ENCODE data around the gene ZNF525. TPM values are rescaled to one million over a fixed set of nuclear protein-coding genes. Genes with fewer than 3 reads are reported as not detected.
A peak's percentile ranks its signal among the peaks of the same experiment; 100 is the strongest.
"Not testable (repeated sequence)": the region's sequence is repeated elsewhere in the genome, so short reads cannot be mapped to it uniquely, and the experiment has no call there.

Gene ZNF525
- total RNA-seq, 4 donors from 2014 or later: 0.26 to 0.92 (median 0.30) TPM

- peak overlapping the region in 1 of 4 donors; percentile 24 for H3K4me3 ChIP-seq
- ATAC-seq: no peak
- H3K4me1 ChIP-seq: no peaks in the 10 kb centered on the region
- H3K36me3 ChIP-seq: peaks cover 7 to 43% of the 10 kb centered on the region in 2 donors
- peaks cover 0 to 28% (median 10%) of the 10 kb centered on the region in 3 donors for H3K9me3 ChIP-seq
- no peak for TF ChIP-seq POLR2A (IDR thresholded peaks at IDR 0.05)
- TF ChIP-seq CTCF (IDR thresholded peaks at IDR 0.05 in 4 of 5, conservative IDR thresholded peaks at IDR 0.05 in 1 of 5): no peak
- intact Hi-C loops (cut with DNase I; ENCODE audit: low total_unique reads): no loop called here
- no peak for DNase-seq
- H3K27ac ChIP-seq: no peak overlapping the region
- in situ Hi-C loops (cut with MboI; ENCODE audit: low sequenced_read_pairs in 4 of 4): no loop called here
- H3K27me3 ChIP-seq: no peaks in the 10 kb centered on the region
Observed at GRCh38 chr19:53409505-53410204, 44.1 kb downstream of the ZNF525 start.

DNA sequence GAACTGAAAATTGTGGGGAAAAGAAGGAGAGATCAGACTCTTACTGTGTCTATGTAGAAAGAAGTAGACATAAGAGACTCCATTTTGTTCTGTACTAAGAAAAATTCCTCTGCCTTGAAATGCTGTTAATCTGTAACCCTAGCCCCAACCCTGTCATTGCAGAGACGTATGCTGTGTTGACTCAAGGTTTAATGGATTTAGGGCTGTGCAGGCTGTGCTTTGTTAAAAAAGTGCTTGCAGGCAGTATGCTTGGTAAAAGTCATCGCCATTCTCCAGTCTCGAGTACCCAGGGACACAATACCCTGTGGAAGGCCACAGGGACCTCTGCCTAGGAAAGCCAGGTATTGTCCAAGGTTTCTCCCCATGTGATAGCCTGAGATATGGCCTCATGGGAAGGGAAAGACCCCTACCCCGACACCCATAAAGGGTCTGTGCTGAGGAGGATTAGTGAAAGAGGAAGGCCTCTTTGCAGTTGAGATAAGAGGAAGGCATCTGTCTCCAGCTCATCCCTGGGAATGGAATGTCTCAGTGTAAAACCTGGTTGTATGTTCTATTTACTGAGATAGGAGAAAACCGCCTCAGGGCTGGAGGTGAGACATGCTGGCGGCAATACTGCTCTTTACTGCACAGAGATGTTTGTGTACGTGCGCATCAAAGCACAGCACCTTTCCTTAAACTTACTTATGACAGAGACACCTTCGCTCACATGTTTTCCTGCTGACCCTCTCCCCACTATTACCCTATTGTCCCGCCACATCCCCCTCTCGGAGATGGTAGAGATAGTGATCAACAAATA is 55.2 kb downstream of the ZNF525 start:
- not testable (repeated sequence) for H3K27me3 ChIP-seq, H3K36me3 ChIP-seq, H3K4me3 ChIP-seq, H3K4me1 ChIP-seq, H3K27ac ChIP-seq, DNase-seq, ATAC-seq, H3K9me3 ChIP-seq
- in situ Hi-C loops (cut with MboI; ENCODE audit: low sequenced_read_pairs in 4 of 4) (loop anchor here in 1 of 4 donors (10.0 kb wide), 1 partner anchor 324 kb away; no protein-coding TSS in a partner anchor), intact Hi-C loops (cut with DNase I; ENCODE audit: low total_unique reads) (loop anchor here (10.0 kb wide), 1 partner anchor 324 kb away; no protein-coding TSS in a partner anchor)

DNA sequence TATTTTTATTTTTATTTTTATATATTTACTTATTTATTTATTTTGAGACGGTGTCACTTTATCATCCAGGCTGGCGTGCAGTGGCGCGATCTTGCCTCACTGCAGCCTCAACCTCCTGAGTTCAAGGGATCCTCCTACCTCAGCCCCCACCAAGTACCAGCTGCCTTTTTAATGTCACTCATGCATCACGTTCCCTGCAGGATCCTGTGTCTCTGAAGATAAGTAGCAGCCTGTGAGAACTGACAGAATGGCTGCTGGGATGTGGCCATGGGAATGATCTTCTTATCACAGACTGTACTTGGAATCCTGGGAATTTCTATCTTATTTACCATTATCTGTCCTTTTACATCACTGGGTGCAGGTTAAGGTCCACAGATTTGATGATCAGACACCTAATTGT is 57.0 kb downstream of the ZNF525 start:
- ATAC-seq: no peak
- Histone ChIP-seq H3K4me1 (no peaks in the 10 kb centered on the region), H3K36me3 (no peaks in the 10 kb centered on the region), H3K27me3 (no peaks in the 10 kb centered on the region), H3K4me3 (no peak overlapping the region), H3K9me3 (no peaks in the 10 kb centered on the region), H3K27ac (no peak overlapping the region)
- DNase-seq: no peak
- TF ChIP-seq POLR2A (IDR thresholded peaks at IDR 0.05): no peak
- no peak for TF ChIP-seq CTCF (IDR thresholded peaks at IDR 0.05 in 4 of 5, conservative IDR thresholded peaks at IDR 0.05 in 1 of 5)
- intact Hi-C loops (cut with DNase I; ENCODE audit: low total_unique reads) (loop anchor here (10.0 kb wide), 1 partner anchor 322 kb away; no protein-coding TSS in a partner anchor), in situ Hi-C loops (cut with MboI; ENCODE audit: low sequenced_read_pairs in 4 of 4) (loop anchor here in 1 of 4 donors (10.0 kb wide), 1 partner anchor 322 kb away; no protein-coding TSS in a partner anchor)

DNA sequence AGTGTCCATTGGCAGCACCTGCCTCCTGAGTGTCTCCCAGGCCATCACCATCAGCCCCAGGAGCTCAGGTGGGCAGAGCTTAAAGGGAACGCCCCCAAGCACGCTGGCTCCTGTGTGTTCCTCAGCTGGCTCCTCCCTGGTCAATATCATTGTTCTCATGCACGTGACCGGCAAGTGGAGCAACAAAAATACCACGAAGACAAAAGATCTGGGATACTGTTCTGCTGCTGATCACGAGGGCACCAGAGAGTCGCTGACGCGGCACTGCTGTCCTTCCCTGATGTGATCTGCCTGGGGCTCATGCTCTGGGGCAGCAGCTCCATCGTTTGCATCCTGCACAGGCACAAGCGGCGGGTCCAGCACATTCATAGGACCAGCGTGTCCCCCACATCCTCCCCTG is 57.6 kb downstream of the ZNF525 start:
- not testable (repeated sequence) for H3K4me1 ChIP-seq, H3K4me3 ChIP-seq, H3K27me3 ChIP-seq, DNase-seq, H3K9me3 ChIP-seq, H3K27ac ChIP-seq, H3K36me3 ChIP-seq
- intact Hi-C loops (cut with DNase I; ENCODE audit: low total_unique reads) (loop anchor here (10.0 kb wide), 1 partner anchor 322 kb away; no protein-coding TSS in a partner anchor), in situ Hi-C loops (cut with MboI; ENCODE audit: low sequenced_read_pairs in 4 of 4) (loop anchor here in 1 of 4 donors (10.0 kb wide), 1 partner anchor 322 kb away; no protein-coding TSS in a partner anchor)
- peak in 1 of 2 donors; percentile 23 for ATAC-seq

GRCh38 chr19:53423680-53424079 is 58.2 kb downstream of the ZNF525 start:
- not testable (repeated sequence) for H3K36me3 ChIP-seq, ATAC-seq, H3K4me3 ChIP-seq, H3K27me3 ChIP-seq, DNase-seq, H3K27ac ChIP-seq, H3K4me1 ChIP-seq, H3K9me3 ChIP-seq
- in situ Hi-C loops (cut with MboI; ENCODE audit: low sequenced_read_pairs in 4 of 4): loop anchor here in 1 of 4 donors (10.0 kb wide), 1 partner anchor 321 kb away; no protein-coding TSS in a partner anchor
- intact Hi-C loops (cut with DNase I; ENCODE audit: low total_unique reads): loop anchor here (10.0 kb wide), 1 partner anchor 321 kb away; no protein-coding TSS in a partner anchor
